NK-92 treated with Interleukin-12 subunit alpha and Interleukin-12 subunit beta, amount 100 ng/mL, for 24 hours (cell line): Measurements from ENCODE around the gene KRT75.

Experiments
- DNase-seq: peaks from one replicate; lab custom pipeline; 2025; lab: John Stamatoyannopoulos, UW

KRT75 gene

DNA sequence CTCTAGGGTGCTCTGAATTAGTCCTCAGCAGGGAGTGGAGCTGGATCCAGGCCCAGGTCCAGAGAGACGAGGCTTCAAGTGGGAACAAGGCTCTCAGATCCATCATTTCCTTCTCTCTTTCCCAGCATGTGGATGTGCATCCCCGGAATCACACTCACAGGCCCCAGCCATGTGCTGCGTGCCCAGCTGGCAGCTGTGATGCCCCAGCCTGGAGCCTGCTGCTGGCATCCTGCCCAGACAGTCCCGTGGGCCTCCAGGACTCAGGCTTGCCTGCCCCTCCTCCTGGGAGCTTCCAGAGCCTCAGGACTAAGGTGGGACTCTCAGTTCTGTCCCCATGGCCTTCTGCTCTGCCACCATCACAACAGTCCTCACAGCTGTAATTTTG, 42.6 kb downstream of the KRT75 start:
- no peak for DNase-seq

DNA sequence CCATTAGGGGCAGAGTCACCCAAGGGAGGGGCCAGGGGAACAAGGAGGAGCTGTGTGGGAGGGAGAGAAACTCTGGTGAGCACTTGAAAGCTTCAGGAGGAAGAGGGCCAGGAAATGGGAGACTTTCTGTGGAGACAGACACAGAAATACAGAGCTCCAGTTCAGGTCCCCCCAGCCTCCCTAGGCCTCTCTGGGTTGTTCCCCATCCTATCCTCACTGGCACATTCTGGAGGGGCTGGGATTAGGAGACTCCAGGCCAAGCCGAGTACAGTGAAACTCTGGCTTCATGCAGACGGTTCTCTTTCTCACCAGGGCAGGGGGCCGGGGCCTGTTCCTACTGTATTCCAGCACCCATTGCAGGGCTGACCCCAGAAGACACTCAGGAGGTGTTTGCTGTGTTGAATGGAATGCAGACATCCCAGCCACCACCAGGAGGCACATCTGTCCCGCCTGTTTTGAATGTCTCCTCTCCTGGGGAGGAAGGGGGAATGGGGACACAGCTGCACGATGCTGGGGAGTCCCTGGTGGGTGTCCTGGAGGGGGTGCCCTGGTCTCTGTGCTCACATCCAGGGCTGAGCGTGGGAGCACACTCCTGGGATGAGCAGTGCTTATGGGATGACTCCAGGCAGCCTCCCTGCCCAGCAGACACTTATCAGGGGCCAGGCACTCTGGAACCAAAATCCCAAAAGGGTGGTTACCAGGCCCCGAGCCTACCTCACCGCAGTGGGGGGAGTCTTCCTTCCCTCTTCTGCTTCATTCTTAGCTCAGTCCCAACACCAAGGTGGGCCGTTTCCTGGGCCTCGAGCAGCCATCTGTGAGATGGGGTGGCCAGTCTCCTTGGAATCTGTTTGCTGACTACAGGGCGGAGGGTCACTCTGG, 43.2 kb downstream of the KRT75 start:
- no peak for DNase-seq

- no peak for DNase-seq
These were observed 44.6 kb downstream of the KRT75 start for GRCh38 chr12:52389313-52390207.

DNA sequence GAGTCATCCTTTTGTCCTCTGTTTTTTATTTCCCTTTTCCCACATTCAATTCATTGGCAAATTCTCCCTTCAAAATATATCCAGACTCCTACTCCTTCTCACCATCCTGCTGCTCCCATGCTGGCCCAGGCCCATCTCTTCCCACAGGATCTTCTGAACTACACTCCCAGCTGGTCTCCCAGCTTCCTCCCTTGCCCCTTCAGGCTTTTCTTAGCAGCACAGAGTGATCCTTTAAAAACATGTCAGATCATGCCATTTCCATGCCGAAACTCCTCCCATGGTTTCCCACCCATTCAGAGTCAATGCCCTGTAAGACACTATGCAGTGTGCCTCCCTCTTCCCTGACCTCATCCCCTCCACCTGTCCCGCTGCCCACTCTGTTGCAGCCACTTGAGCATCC, 46.3 kb downstream of the KRT75 start:
- DNase-seq, result no peak

DNA sequence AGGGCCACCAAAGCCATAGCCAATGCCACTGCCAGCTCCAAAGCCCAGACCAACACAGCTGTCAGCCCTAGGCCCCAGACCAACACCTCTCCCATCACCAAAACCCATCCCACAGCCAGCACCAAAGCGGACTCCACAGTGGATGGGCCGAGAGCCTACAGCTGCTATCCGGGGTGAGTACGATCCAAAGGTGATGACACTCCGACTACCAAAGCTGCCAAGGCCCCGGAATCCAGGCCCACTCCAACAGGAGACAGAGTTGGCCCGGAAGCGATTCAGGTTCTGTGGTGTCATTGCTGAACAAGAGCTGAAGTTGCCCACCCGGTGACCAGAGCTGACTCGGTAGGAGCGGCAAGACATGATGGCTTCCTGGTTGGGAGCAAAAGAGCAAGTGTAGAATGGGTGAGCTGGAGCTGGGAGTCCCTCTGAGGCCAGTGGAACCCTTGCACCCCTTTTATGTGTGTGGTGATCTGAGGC, 48.9 kb downstream of the KRT75 start, which contains the start of gene KRT84:
Gene KRT84, minus strand, starts transcription at position 427 of the 477 bp plus-strand sequence. Its CDS starts 67 bp downstream, at position 360.
- DNase-seq, result no peak

DNA sequence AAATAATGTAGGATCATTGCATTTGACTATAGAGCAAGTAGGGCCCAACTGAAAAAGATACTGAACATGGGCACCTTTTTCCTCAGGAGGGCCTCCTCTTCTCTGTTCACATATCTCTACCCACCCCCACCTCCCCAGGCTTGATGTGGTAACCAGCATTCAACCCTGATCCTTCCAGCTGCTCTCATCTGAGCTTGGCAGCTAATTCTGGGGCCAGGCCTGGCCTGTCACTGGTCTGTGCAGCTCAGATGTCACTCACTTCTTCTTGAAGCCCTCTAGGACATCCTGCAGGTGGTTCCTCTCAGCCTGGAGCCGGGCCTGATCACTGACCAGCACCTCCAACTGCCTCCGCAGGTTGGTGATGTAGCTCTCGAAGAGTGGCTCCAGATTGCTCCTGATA, 50.8 kb downstream of the KRT75 start:
- no peak for DNase-seq

- no peak for DNase-seq
These were observed 51.3 kb downstream of the KRT75 start for GRCh38 chr12:52382854-52383253.

DNA sequence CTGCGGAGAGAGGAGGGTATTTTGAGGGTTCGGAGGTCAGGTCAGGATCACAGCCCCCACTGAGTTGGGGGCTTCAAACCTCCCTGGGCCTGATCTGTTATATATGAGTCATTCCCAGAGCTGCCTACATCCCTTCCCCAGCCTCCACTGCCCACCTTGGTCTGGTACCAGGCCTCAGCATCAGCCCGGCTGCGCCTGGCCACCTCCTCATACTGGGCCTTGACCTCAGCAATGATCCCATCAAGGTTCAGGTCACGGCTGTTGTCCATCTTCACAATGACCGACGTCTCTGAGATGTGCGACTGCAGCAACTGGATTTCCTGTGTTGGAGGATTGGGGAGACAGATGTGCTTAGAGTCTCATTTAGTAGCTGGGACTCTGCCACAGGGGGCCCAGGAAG, 53.0 kb downstream of the KRT75 start:
- no peak for DNase-seq

DNA sequence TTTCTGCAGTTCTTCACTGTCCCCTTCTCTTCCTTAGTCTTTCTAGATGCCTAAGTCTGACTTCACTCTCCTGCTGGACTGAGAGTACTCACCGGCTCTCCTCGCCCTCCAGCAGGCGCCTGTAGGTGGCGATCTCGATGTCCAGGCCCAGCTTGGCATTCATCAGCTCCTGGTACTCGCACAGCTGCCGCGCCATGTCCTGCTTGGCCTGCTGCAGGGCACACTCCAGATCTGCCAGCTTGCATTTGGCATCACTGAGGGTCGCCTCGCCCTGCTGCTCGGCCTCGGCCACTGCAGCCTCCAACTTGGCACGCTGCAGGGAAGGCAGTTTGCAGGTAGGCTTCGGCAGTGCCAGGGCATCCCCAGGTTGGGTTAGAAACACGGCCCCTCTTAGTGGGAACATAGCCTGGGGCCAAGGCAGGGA, 53.9 kb downstream of the KRT75 start:
- DNase-seq, result no peak

DNA sequence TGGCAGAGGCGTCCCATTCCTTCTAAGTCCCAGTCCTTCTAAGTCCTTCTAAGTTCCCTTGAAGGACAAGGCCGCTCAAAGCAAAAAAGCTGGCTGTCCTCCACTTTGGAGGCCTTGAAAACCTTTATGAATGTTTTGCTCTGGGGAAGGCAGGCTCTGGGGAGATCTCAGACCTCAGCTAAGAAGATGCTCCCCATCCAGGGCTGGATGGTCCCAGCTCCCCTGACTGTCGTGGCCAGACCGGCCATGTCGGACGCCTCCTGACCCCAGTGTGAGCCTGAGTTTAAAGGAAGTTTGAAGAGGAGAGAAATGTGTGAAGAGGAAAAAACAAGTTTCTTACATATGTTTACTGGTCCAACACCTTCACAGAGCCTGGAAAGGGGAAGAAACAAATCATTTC, 54.6 kb downstream of the KRT75 start:
- DNase-seq, result no peak

- DNase-seq, result no peak
These were observed 56.1 kb downstream of the KRT75 start for GRCh38 chr12:52378091-52378490.

DNA sequence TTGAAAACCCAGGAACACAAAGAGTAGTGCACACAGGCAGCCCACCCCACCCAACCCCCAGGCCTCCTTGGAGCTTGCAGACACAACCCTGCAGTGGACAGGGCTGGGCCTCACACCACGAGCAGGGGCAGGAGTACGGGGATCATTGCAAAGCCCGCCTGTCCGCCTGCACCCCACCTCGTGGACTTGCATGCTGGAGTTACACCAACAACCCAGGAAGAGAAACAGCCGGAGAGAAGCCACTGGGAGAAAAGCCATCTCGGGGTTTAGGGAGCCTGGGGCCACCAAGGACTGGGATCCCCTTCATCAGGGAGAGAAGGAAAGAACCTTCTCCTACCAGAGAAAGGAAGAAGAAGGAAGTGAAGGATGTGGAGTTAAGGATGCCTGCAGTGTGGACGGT, 56.9 kb downstream of the KRT75 start:
- no peak for DNase-seq
